Superior temporal gyrus (tissue), 1 donor: ENCODE measurements around the gene PRODH2.

ENCODE experiments used
- DNase-seq: peaks from one replicate; pipeline ENCODE4 v3.0.0-alpha.2; 2016; ENCODE audit errors: extremely low spot score

Gene PRODH2

GRCh38 chr19:35812220-35813042, at the start of gene PRODH2:
TSS of gene PRODH2 (minus strand) at chr19:35812845. CDS start at chr19:35812805, 40 bp downstream.
- no peak for DNase-seq

- DNase-seq: no peak
Observed at GRCh38 chr19:35861640-35862160, 49.1 kb upstream of the PRODH2 start.

- no peak for DNase-seq
Observed at GRCh38 chr19:35860818-35861639, 48.4 kb upstream of the PRODH2 start.

GRCh38 chr19:35860436-35860817, 47.8 kb upstream of the PRODH2 start:
- DNase-seq: no peak

- DNase-seq: no peak
Observed at GRCh38 chr19:35859414-35859813, 46.8 kb upstream of the PRODH2 start.

- DNase-seq: no peak
Observed at GRCh38 chr19:35858311-35858710, 45.7 kb upstream of the PRODH2 start.

GRCh38 chr19:35856546-35857149, 44.0 kb upstream of the PRODH2 start, which contains the start of gene KIRREL2:
TSS of gene KIRREL2 (plus strand) at chr19:35856911. CDS start at chr19:35857120, 209 bp downstream.
- no peak for DNase-seq

- no peak for DNase-seq
Observed at GRCh38 chr19:35853038-35853756, 40.6 kb upstream of the PRODH2 start.

- DNase-seq: no peak
Observed at GRCh38 chr19:35852029-35852780, 39.6 kb upstream of the PRODH2 start, which contains the start of gene NPHS1. TSS of gene NPHS1 (minus strand) at chr19:35852504. CDS start at chr19:35851837, 667 bp downstream.

GRCh38 chr19:35851213-35852028, 38.8 kb upstream of the PRODH2 start:
- DNase-seq: no peak

GRCh38 chr19:35848919-35849505, 36.4 kb upstream of the PRODH2 start:
- DNase-seq: no peak

GRCh38 chr19:35848486-35848885, 35.8 kb upstream of the PRODH2 start:
- no peak for DNase-seq

- no peak for DNase-seq
Observed at GRCh38 chr19:35847911-35848310, 35.3 kb upstream of the PRODH2 start.

- no peak for DNase-seq
Observed at GRCh38 chr19:35846038-35846668, 33.5 kb upstream of the PRODH2 start.

- DNase-seq: no peak
Observed at GRCh38 chr19:35845215-35846037, 32.8 kb upstream of the PRODH2 start.

- no peak for DNase-seq
Observed at GRCh38 chr19:35844482-35845214, 32.0 kb upstream of the PRODH2 start.
